Upper lobe of left lung (tissue), 4 donors: ENCODE results near the gene VSTM2L.

Experiments used
- EP300 ChIP-seq, 4 donors: sonication (generic); formaldehyde crosslinking; IDR thresholded peaks; one replicate each; pipeline ENCODE4 v1.5.1; 2017; ENCODE audit warnings: antibody characterized with exemption in 4 of 4, control low read depth in 2 of 4
- POLR2A ChIP-seq, 4 donors: fragments of 450-650 bp; IDR thresholded peaks; one replicate each; pipeline ENCODE4 v1.5.1; 2016 to 2017; ENCODE audit warnings: antibody characterized with exemption in 4 of 4, mild to moderate bottlenecking in 2 of 4

DNA sequence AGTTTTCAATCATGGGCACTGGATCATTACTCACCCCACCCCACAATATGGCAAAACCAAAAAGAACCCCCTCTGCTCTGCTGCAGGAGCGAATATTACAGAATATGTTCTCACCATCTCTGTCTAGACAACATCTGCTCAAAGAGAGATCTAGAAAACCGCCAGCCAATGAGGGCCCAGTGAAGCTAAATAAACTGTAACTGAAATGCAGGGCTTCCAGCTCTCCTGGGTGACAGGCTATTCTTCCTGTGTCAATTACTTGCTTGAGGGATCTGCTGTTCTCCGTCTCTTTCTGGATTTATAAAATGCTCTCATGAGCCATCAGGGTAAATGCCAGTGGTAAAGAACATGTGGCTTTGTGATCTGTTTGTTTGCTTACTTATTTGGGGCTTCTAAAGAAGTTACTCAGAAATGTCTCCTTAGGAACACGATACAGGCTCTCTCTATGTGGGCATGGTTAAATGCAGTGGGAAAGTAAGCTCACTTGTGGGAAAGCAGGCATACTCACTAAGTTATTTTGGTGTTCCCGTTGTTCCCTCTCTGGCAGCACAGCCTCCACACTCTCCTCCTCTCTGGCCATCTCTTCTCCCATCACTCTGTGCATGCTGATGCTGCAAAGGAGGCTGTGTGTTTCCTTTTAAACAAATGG lies 85.5 kb downstream of the VSTM2L start:
- TF ChIP-seq EP300 (IDR thresholded peaks at IDR 0.05) (no peak), POLR2A (IDR thresholded peaks at IDR 0.05) (no peak)
